HG03108 (cell line): Measurements from ENCODE around the gene DCC.
"Not testable (repeated sequence)": the region's sequence is repeated elsewhere in the genome, so short reads cannot be mapped to it uniquely, and the experiment has no call there.

ENCODE experiments used
- ATAC-seq: cut with Tn5 transposase; IDR thresholded peaks from one replicate; pipeline ENCODE4 v1.9.1; 2021; ENCODE audit warnings: moderate library complexity; ENCODE audit not compliant: unreplicated experiment

Gene DCC

GRCh38 chr18:52345428-52345827, 5.4 kb downstream of the DCC start:
- ATAC-seq: no peak

- ATAC-seq: no peak
These were observed 8.2 kb downstream of the DCC start for GRCh38 chr18:52348209-52348608.

GRCh38 chr18:52349498-52349897, 9.5 kb downstream of the DCC start:
- no peak for ATAC-seq

- no peak for ATAC-seq
These were observed 12.9 kb downstream of the DCC start for GRCh38 chr18:52352920-52353319.

- ATAC-seq: no peak
These were observed 13.6 kb downstream of the DCC start for GRCh38 chr18:52353589-52353988.

GRCh38 chr18:52363861-52364260, 23.9 kb downstream of the DCC start:
- ATAC-seq: no peak

GRCh38 chr18:52366851-52367250, 26.9 kb downstream of the DCC start:
- not testable (repeated sequence) for ATAC-seq

GRCh38 chr18:52367953-52368742, 28.2 kb downstream of the DCC start:
- ATAC-seq: no peak

GRCh38 chr18:52370841-52371240, 30.8 kb downstream of the DCC start:
- ATAC-seq: no peak

- no peak for ATAC-seq
These were observed 36.1 kb downstream of the DCC start for GRCh38 chr18:52376104-52376503.

GRCh38 chr18:52377094-52377493, 37.1 kb downstream of the DCC start:
- ATAC-seq: no peak

GRCh38 chr18:52386306-52386705, 46.3 kb downstream of the DCC start:
- ATAC-seq: no peak

- no peak for ATAC-seq
These were observed 47.2 kb downstream of the DCC start for GRCh38 chr18:52387175-52387574.

- ATAC-seq: no peak
These were observed 52.0 kb downstream of the DCC start for GRCh38 chr18:52391810-52392559.

- ATAC-seq: no peak
These were observed 54.6 kb downstream of the DCC start for GRCh38 chr18:52394602-52395001.

- ATAC-seq: no peak
These were observed 55.3 kb downstream of the DCC start for GRCh38 chr18:52395146-52395852.

GRCh38 chr18:52401236-52401635, 61.2 kb downstream of the DCC start:
- no peak for ATAC-seq

- no peak for ATAC-seq
These were observed 62.8 kb downstream of the DCC start for GRCh38 chr18:52402814-52403213.

- no peak for ATAC-seq
These were observed 63.5 kb downstream of the DCC start for GRCh38 chr18:52403291-52404021.

GRCh38 chr18:52408800-52409302, 68.9 kb downstream of the DCC start:
- no peak for ATAC-seq

GRCh38 chr18:52409727-52410126, 69.7 kb downstream of the DCC start:
- no peak for ATAC-seq
